Transverse colon (tissue), 4 donors: ENCODE measurements around the gene DNAJA4. TPM values are rescaled to one million over a fixed set of nuclear protein-coding genes. Genes with fewer than 3 reads are reported as not detected.

Experiments
- DNase-seq: peaks from one replicate; pipeline ENCODE4 v3.0.0-alpha.2; 2019
- H3K27ac ChIP-seq, 4 donors: fragments of 200-600 bp; sonication (generic); 2 replicates each; pipeline ENCODE4 v1.5.1; 2016 to 2018; ENCODE audit warnings: inconsistent platforms in 4 of 4
- H3K27me3 ChIP-seq: fragments of 200-600 bp; sonication (generic); 2 replicates; pipeline ENCODE4 v1.5.1; 2017; ENCODE audit warnings: inconsistent platforms
- H3K36me3 ChIP-seq, 4 donors: fragments of 200-600 bp; sonication (generic); 2 replicates each; pipeline ENCODE4 v1.5.1; 2017 to 2019; ENCODE audit warnings: inconsistent platforms in 4 of 4
- H3K4me1 ChIP-seq, 4 donors: fragments of 200-600 bp; sonication (generic); 2 replicates each; pipeline ENCODE4 v1.5.1; 2017 to 2020; ENCODE audit warnings: inconsistent platforms in 4 of 4
- H3K4me3 ChIP-seq, 4 donors: fragments of 200-600 bp; sonication (generic); 1 replicate in 1 of 4; 2 replicates in 3 of 4; pipeline versions ENCODE4 v1.5.1 to v1.6.1; 2017 to 2019; ENCODE audit warnings: inconsistent platforms in 4 of 4
- H3K9me3 ChIP-seq, 2 donors: fragments of 200-600 bp; sonication (generic); 2 replicates each; pipeline ENCODE4 v1.5.1; 2017 to 2019; ENCODE audit warnings: inconsistent platforms in 2 of 2
- CTCF ChIP-seq, 5 experiments: fragments of 200-600 bp in 3 of 5; fragments of 450-650 bp in 2 of 5; sonication (generic) in 3 of 5; IDR thresholded peaks; 1 replicate in 2 of 5; 2 replicates in 3 of 5; pipeline ENCODE4 v1.5.1; 2016 to 2017; ENCODE audit warnings: antibody characterized with exemption in 5 of 5, inconsistent platforms in 3 of 5, mild to moderate bottlenecking in 2 of 5, moderate library complexity in 1 of 5
- EP300 ChIP-seq: sonication (generic); formaldehyde crosslinking; IDR thresholded peaks from one replicate; pipeline ENCODE4 v1.6.1; 2017; ENCODE audit warnings: antibody characterized with exemption, low read depth
- POLR2A ChIP-seq: fragments of 450-650 bp; IDR thresholded peaks from one replicate; pipeline ENCODE4 v1.6.1; 2016; ENCODE audit warnings: antibody characterized with exemption, mild to moderate bottlenecking, moderate library complexity
- POLR2AphosphoS5 ChIP-seq, 3 donors: sonication (generic); formaldehyde crosslinking; IDR thresholded peaks; one replicate each; pipeline ENCODE4 v1.6.1; 2016; ENCODE audit warnings: antibody characterized with exemption in 3 of 3
- WGBS, 2 donors: methylation state at CpG; one replicate each; pipeline ENCODE4 v1.1.5; 2018; ENCODE audit warnings: low coverage in 1 of 2; 5-methylcytosine and 5-hydroxymethylcytosine counted together
- in situ Hi-C, 4 donors: fragments of 200-750 bp; cut with MboI; loops; one replicate each; pipeline versions ENCODE4 v1.15.0 to v1.15.1; 2017; ENCODE audit warnings: low sequenced_read_pairs in 3 of 4, low pct_ligation_motif_present in 1 of 4, low pct_unique_long_range_greater_than_20kb in 1 of 4
- intact Hi-C: fragments of 100-400 bp; cut with DNase I; formaldehyde crosslinking; loops from one replicate; pipeline ENCODE4 v1.15.1; 2023; ENCODE audit warnings: low total_unique reads
- total RNA-seq, 4 donors: library from RNA; depleted of rRNA; stranded (reverse); fragments of >200 nt; gene quantifications; one replicate each; pipeline ENCODE4 v1.1.0, GENCODE V29; 2016

Gene DNAJA4
- total RNA-seq, 4 donors from 2014 or later, result 34.9 to 69.9 (median 42.5) TPM

GRCh38 chr15:78292219-78292618, 27.9 kb downstream of the DNAJA4 start:
- Histone ChIP-seq H3K4me3 (no peak overlapping the region), H3K27me3 (no peaks in the 10 kb centered on the region), H3K36me3 (peaks cover 0 to 6% (median 0%) of the 10 kb centered on the region in 4 donors), H3K9me3 (no peaks in the 10 kb centered on the region), H3K27ac (no peak overlapping the region), H3K4me1 (peaks cover 0 to 15% (median 4%) of the 10 kb centered on the region in 4 donors)
- in situ Hi-C loops, result no loop called here
- DNase-seq, result no peak
- 84 to 100% methylated on average over 1 of the region's 1 CpG for WGBS, 2 donors
- TF ChIP-seq POLR2A, result no peak
- TF ChIP-seq EP300, result no peak
- intact Hi-C loops, result no loop called here

DNA sequence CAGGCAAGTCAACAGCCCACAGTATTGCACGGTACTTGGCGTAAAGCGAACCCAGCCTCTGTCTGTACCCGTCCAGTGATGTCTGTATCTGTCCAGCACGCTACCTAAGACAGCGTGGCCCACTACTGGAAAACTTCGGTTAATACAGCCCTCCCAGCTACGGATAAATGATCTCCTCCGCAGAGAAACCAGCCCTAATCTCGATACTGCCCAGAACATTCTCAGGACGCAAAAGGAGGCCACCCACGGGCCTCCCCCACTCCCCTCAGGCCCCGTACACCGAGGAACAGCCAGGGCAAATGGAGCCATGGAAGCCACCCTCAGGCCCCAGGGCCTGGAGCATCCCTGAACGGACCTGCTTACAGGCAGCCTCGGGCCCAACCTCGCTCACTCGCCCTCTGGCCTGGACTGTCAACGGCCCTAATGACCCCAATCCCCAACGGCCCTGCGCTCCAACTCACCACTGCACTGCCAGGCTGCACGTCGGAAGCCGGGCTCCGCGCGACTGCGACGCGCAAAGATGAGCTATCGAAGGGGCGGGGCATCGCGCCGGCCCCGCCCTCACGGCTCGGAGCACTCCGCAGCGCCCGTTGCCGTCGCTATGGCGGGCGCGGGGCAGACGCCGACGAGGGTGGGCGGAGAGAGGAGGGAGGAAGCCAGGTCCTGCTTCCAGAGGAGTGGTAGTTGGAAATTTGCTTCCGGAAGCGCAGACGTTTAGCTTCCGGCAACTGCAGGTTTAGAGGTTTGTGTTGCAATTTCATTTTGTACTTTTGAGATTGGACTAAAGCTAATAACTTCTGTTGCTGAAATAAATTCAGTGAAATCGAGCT, 35.0 kb downstream of the DNAJA4 start, which contains the start of gene SKIC8:
Gene SKIC8 (minus strand): TSS at position 509 of the 830 bp plus-strand sequence. CDS start 3,923 bp downstream, outside the sequence.
- peaks cover 7 to 31% (median 19%) of the 10 kb centered on the region in 4 donors for H3K4me1 ChIP-seq
- H3K36me3 ChIP-seq, result no peaks in the 10 kb centered on the region
- WGBS, 2 donors, result 0% methylated on average over 2 to 49 of the region's 55 CpGs
- intact Hi-C loops, result no loop called here
- H3K9me3 ChIP-seq, result no peaks in the 10 kb centered on the region
- H3K27ac ChIP-seq, result peak within 1 kb of the TSS; percentile 73 to 88 (median 87)
- peak; percentile 93 for DNase-seq
- in situ Hi-C loops, result no loop called here
- peaks cover 3% of the 10 kb centered on the region for H3K27me3 ChIP-seq
- H3K4me3 ChIP-seq, result peak within 1 kb of the TSS; percentile 69 to 97 (median 84)
- TF ChIP-seq EP300 (no peak), POLR2AphosphoS5 (IDR thresholded peaks at IDR 0.05) (peak; percentile 88 to 98 (median 95)), CTCF (IDR thresholded peaks at IDR 0.05) (peak in 1 of 5 experiments; percentile 15), POLR2A (peak; percentile 93)

DNA sequence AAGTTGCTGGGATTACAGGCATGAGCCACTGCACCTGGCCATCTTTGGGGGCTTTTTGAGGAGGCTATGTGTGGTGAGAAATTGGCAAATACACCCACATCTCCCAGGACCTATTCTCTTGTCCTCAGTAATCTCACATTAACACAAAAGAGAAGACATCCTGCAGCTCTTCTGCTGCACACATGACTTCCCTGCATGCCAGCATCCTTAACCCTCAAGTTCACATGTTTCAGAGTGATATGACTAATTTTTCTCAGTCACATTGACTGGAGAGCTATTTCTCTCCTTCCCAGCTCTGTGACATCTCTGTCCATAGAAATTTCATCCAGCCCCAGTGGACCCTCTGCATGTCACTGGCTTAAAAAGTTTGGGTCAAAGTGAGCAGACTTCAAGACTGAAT, 37.0 kb downstream of the DNAJA4 start:
- no peak overlapping the region for H3K27ac ChIP-seq
- intact Hi-C loops, result no loop called here

DNA sequence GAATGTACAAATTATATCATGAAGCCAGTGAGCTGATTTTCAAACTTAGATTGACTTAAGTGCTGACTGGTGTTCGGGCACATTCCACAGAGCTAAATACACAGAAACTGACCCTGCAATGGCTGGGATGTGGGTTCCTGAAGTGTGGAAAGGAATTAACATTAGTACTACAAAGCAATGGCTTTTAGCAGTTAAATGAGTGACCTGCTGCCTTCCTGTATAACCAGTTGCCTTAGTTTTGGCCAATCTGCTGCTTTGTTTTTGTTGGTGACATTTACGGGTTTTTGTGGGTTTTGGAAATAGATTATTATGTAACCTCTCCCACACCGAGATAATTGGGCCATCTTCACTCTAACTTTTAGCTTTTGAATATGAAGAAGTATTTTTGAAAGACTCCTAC, 37.5 kb downstream of the DNAJA4 start:
- Histone ChIP-seq H3K27ac (no peak overlapping the region), H3K27me3 (peaks cover 10% of the 10 kb centered on the region), H3K4me3 (no peak overlapping the region), H3K36me3 (no peaks in the 10 kb centered on the region), H3K9me3 (no peaks in the 10 kb centered on the region), H3K4me1 (peaks cover 7 to 17% (median 15%) of the 10 kb centered on the region in 4 donors)
- TF ChIP-seq POLR2A (no peak), EP300 (no peak), POLR2AphosphoS5 (IDR thresholded peaks at IDR 0.05) (no peak), CTCF (IDR thresholded peaks at IDR 0.05) (no peak)
- 37 to 53% methylated on average over 3 of the region's 3 CpGs for WGBS, 2 donors
- intact Hi-C loops (no loop called here), in situ Hi-C loops (no loop called here)
- DNase-seq, result no peak

More for the DNA sequence above, 37.0 kb downstream of the DNAJA4 start:
- Histone ChIP-seq H3K9me3 (no peaks in the 10 kb centered on the region), H3K36me3 (no peaks in the 10 kb centered on the region), H3K4me1 (peaks cover 7 to 17% (median 15%) of the 10 kb centered on the region in 4 donors), H3K27me3 (peaks cover 10% of the 10 kb centered on the region), H3K4me3 (no peak overlapping the region)
- no peak for DNase-seq
- TF ChIP-seq EP300, result no peak
- TF ChIP-seq POLR2A, result no peak
- no peak for TF ChIP-seq CTCF (IDR thresholded peaks at IDR 0.05)
- TF ChIP-seq POLR2AphosphoS5 (IDR thresholded peaks at IDR 0.05), result no peak
- in situ Hi-C loops, result no loop called here
